ENCODE data around the gene STK32B. TPM values are rescaled to one million over a fixed set of nuclear protein-coding genes. Genes with fewer than 3 reads are reported as not detected.

Gene STK32B
- total and polyA plus RNA-seq, 4 donors: 0.02 to 0.28 (median 0.08) TPM; not detected in 1

- Histone ChIP-seq H3K36me3 (ENCODE audit: control insufficient read depth in 4 of 4, insufficient read depth in 3 of 4, low read depth in 1 of 4, low read length in 3 of 4) (no peaks in the 10 kb centered on the region), H3K9me3 (ENCODE audit: control insufficient read depth in 4 of 4, low read length in 3 of 4) (peaks cover 0 to 4% (median 0%) of the 10 kb centered on the region in 4 donors), H3K9ac (ENCODE audit: low read depth in 1 of 2, low read length in 2 of 2) (no peak overlapping the region), H3K4me1 (ENCODE audit: control insufficient read depth in 4 of 4, insufficient read depth in 4 of 4, low read length in 3 of 4) (no peaks in the 10 kb centered on the region), H3K4me3 (ENCODE audit: low read depth in 1 of 3, low read length in 3 of 3) (no peak overlapping the region), H3K27ac (ENCODE audit: low read depth in 1 of 2, low read length in 2 of 2) (no peak overlapping the region), H3K27me3 (ENCODE audit: control insufficient read depth in 4 of 4, insufficient read depth in 4 of 4, low read length in 3 of 4) (no peaks in the 10 kb centered on the region)
- no peak for TF ChIP-seq RAD21 (IDR thresholded peaks at IDR 0.05)
- TF ChIP-seq GABPA (IDR thresholded peaks at IDR 0.05 in 1 of 2, conservative IDR thresholded peaks at IDR 0.05 in 1 of 2): no peak
- TF ChIP-seq CTCF (IDR thresholded peaks at IDR 0.05; ENCODE audit: low read depth, low read length, missing input control): no peak
- no peak for TF ChIP-seq YY1 (IDR thresholded peaks at IDR 0.05)
- no peak for TF ChIP-seq ZBTB33 (IDR thresholded peaks at IDR 0.05)
- TF ChIP-seq FOXA2 (IDR thresholded peaks at IDR 0.05): no peak
- no peak for TF ChIP-seq EGR1 (IDR thresholded peaks at IDR 0.05; ENCODE audit: low read depth in 2 of 2)
- no peak for TF ChIP-seq SP1 (IDR thresholded peaks at IDR 0.05)
- no peak for TF ChIP-seq TAF1 (conservative IDR thresholded peaks at IDR 0.05)
- TF ChIP-seq HNF4G (IDR thresholded peaks at IDR 0.05): no peak
- DNase-seq (ENCODE audit: low spot score): no peak
- 61% methylated on average over 1 of the region's 1 CpG for WGBS
Measured at GRCh38 chr4:5489260-5489659, 438.0 kb downstream of the STK32B start.

GRCh38 chr4:5497489-5497888 lies 446.2 kb downstream of the STK32B start:
- Histone ChIP-seq H3K27ac (ENCODE audit: low read depth in 1 of 2, low read length in 2 of 2) (no peak overlapping the region), H3K9me3 (ENCODE audit: control insufficient read depth in 4 of 4, low read length in 3 of 4) (no peaks in the 10 kb centered on the region), H3K9ac (ENCODE audit: low read depth in 1 of 2, low read length in 2 of 2) (no peak overlapping the region), H3K4me1 (ENCODE audit: control insufficient read depth in 4 of 4, insufficient read depth in 4 of 4, low read length in 3 of 4) (no peaks in the 10 kb centered on the region), H3K4me3 (ENCODE audit: low read depth in 1 of 3, low read length in 3 of 3) (no peak overlapping the region), H3K36me3 (ENCODE audit: control insufficient read depth in 4 of 4, insufficient read depth in 3 of 4, low read depth in 1 of 4, low read length in 3 of 4) (no peaks in the 10 kb centered on the region), H3K27me3 (ENCODE audit: control insufficient read depth in 4 of 4, insufficient read depth in 4 of 4, low read length in 3 of 4) (no peaks in the 10 kb centered on the region)
- 91% methylated on average over 2 of the region's 2 CpGs for WGBS
- DNase-seq (ENCODE audit: low spot score): no peak
- TF ChIP-seq ZBTB33 (IDR thresholded peaks at IDR 0.05): no peak
- no peak for TF ChIP-seq JUND (IDR thresholded peaks at IDR 0.05)
- TF ChIP-seq ATF3 (IDR thresholded peaks at IDR 0.05): no peak
- TF ChIP-seq CTCF (IDR thresholded peaks at IDR 0.05; ENCODE audit: low read depth, low read length, missing input control): no peak
- TF ChIP-seq NR2F2 (IDR thresholded peaks at IDR 0.05): no peak
- no peak for TF ChIP-seq RXRA (IDR thresholded peaks at IDR 0.05)
- TF ChIP-seq HNF4G (IDR thresholded peaks at IDR 0.05): no peak
- no peak for TF ChIP-seq FOXA2 (IDR thresholded peaks at IDR 0.05)
- TF ChIP-seq REST (IDR thresholded peaks at IDR 0.05): no peak
- TF ChIP-seq MAX (IDR thresholded peaks at IDR 0.05): no peak
- TF ChIP-seq EGR1 (IDR thresholded peaks at IDR 0.05; ENCODE audit: low read depth in 2 of 2): no peak
- no peak for TF ChIP-seq SP1 (IDR thresholded peaks at IDR 0.05)
- no peak for TF ChIP-seq HNF4A (conservative IDR thresholded peaks at IDR 0.05)
- TF ChIP-seq GABPA (IDR thresholded peaks at IDR 0.05 in 1 of 2, conservative IDR thresholded peaks at IDR 0.05 in 1 of 2): no peak
- no peak for TF ChIP-seq TAF1 (conservative IDR thresholded peaks at IDR 0.05)

Data from liver (tissue), 9 donors.